ENCODE data around the gene ANKRD12. TPM values are rescaled to one million over a fixed set of nuclear protein-coding genes. Genes with fewer than 3 reads are reported as not detected.

ANKRD12 gene
- total and polyA plus RNA-seq, 7 donors = 5.7 to 49.0 (median 36.7) TPM

- Histone ChIP-seq H3K9me3 (no peaks in the 10 kb centered on the region), H3K4me3 (no peak overlapping the region), H3K4me1 (no peaks in the 10 kb centered on the region), H3K36me3 (ENCODE audit: insufficient read depth in 1 of 2, low read depth in 1 of 2) (peaks cover 0 to 31% of the 10 kb centered on the region in 2 donors), H3K27ac (no peak overlapping the region), H3K27me3 (ENCODE audit: insufficient read depth in 3 of 3, low read length in 2 of 3) (no peaks in the 10 kb centered on the region)
- WGBS, 3 donors = 92 to 94% (median 94%) methylated on average over 2 of the region's 2 CpGs
- intact Hi-C loops (cut with DNase I) = no loop called here
- DNase-seq = no peak
- ATAC-seq = no peak
- TF ChIP-seq, protein P1, sequence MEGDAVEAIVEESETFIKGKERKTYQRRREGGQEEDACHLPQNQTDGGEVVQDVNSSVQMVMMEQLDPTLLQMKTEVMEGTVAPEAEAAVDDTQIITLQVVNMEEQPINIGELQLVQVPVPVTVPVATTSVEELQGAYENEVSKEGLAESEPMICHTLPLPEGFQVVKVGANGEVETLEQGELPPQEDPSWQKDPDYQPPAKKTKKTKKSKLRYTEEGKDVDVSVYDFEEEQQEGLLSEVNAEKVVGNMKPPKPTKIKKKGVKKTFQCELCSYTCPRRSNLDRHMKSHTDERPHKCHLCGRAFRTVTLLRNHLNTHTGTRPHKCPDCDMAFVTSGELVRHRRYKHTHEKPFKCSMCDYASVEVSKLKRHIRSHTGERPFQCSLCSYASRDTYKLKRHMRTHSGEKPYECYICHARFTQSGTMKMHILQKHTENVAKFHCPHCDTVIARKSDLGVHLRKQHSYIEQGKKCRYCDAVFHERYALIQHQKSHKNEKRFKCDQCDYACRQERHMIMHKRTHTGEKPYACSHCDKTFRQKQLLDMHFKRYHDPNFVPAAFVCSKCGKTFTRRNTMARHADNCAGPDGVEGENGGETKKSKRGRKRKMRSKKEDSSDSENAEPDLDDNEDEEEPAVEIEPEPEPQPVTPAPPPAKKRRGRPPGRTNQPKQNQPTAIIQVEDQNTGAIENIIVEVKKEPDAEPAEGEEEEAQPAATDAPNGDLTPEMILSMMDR (IDR thresholded peaks at IDR 0.05) = no peak
Measured at GRCh38 chr18:9285604-9286003, 149.0 kb downstream of the ANKRD12 start.

GRCh38 chr18:9287036-9287435 lies 150.5 kb downstream of the ANKRD12 start:
- ATAC-seq (no peak), DNase-seq (no peak)
- TF ChIP-seq, protein P1 (IDR thresholded peaks at IDR 0.05) = no peak
- H3K27me3 ChIP-seq (ENCODE audit: insufficient read depth in 3 of 3, low read length in 2 of 3) = no peaks in the 10 kb centered on the region
- intact Hi-C loops (cut with DNase I) = no loop called here
- no peaks in the 10 kb centered on the region for H3K4me1 ChIP-seq
- H3K27ac ChIP-seq = no peak overlapping the region
- 46 to 53% (median 52%) methylated on average over 7 of the region's 7 CpGs for WGBS, 3 donors
- H3K4me3 ChIP-seq = no peak overlapping the region
- H3K9me3 ChIP-seq = peaks cover 4% of the 10 kb centered on the region
- H3K36me3 ChIP-seq (ENCODE audit: insufficient read depth in 1 of 2, low read depth in 1 of 2) = peaks cover 0 to 19% of the 10 kb centered on the region in 2 donors

- no peak overlapping the region for H3K27ac ChIP-seq
- H3K36me3 ChIP-seq (ENCODE audit: insufficient read depth in 1 of 2, low read depth in 1 of 2) = no peaks in the 10 kb centered on the region
- H3K4me3 ChIP-seq = no peak overlapping the region
- H3K4me1 ChIP-seq = no peaks in the 10 kb centered on the region
- ATAC-seq (no peak), DNase-seq (no peak)
- H3K9me3 ChIP-seq = peaks cover 18% of the 10 kb centered on the region
- H3K27me3 ChIP-seq (ENCODE audit: insufficient read depth in 3 of 3, low read length in 2 of 3) = no peaks in the 10 kb centered on the region
- intact Hi-C loops (cut with DNase I) = no loop called here
- TF ChIP-seq, protein P1 (IDR thresholded peaks at IDR 0.05) = no peak
Measured at GRCh38 chr18:9289698-9290097, 153.1 kb downstream of the ANKRD12 start.

- Histone ChIP-seq H3K27ac (no peak overlapping the region), H3K4me1 (no peaks in the 10 kb centered on the region), H3K36me3 (ENCODE audit: insufficient read depth in 1 of 2, low read depth in 1 of 2) (no peaks in the 10 kb centered on the region), H3K4me3 (no peak overlapping the region), H3K9me3 (peaks cover 18% of the 10 kb centered on the region), H3K27me3 (ENCODE audit: insufficient read depth in 3 of 3, low read length in 2 of 3) (no peaks in the 10 kb centered on the region)
- ATAC-seq (no peak), DNase-seq (no peak)
- intact Hi-C loops (cut with DNase I) = no loop called here
- TF ChIP-seq, protein P1 (IDR thresholded peaks at IDR 0.05) = no peak
Measured at GRCh38 chr18:9290156-9290555, 153.6 kb downstream of the ANKRD12 start.

GRCh38 chr18:9292047-9292446 lies 155.5 kb downstream of the ANKRD12 start:
- H3K4me3 ChIP-seq = no peak overlapping the region

More at GRCh38 chr18:9292047-9292446, 155.5 kb downstream of the ANKRD12 start:
- intact Hi-C loops (cut with DNase I) = no loop called here
- WGBS, 3 donors = 98 to 99% (median 98%) methylated on average over 2 of the region's 2 CpGs
- Histone ChIP-seq H3K36me3 (ENCODE audit: insufficient read depth in 1 of 2, low read depth in 1 of 2) (no peaks in the 10 kb centered on the region), H3K4me1 (no peaks in the 10 kb centered on the region), H3K27me3 (ENCODE audit: insufficient read depth in 3 of 3, low read length in 2 of 3) (no peaks in the 10 kb centered on the region), H3K27ac (no peak overlapping the region), H3K9me3 (peaks cover 18% of the 10 kb centered on the region)
- DNase-seq = no peak
- TF ChIP-seq, protein P1 (IDR thresholded peaks at IDR 0.05) = no peak
- ATAC-seq = no peak

All from psoas muscle (tissue), 8 donors.